ENCODE measurements around the gene SENP1. TPM values are rescaled to one million over a fixed set of nuclear protein-coding genes. Genes with fewer than 3 reads are reported as not detected.
"Not testable (repeated sequence)": the region's sequence is repeated elsewhere in the genome, so short reads cannot be mapped to it uniquely, and the experiment has no call there.

Gene SENP1
- total RNA-seq, 1 experiment from 2014 or later = 27.3 TPM

DNA sequence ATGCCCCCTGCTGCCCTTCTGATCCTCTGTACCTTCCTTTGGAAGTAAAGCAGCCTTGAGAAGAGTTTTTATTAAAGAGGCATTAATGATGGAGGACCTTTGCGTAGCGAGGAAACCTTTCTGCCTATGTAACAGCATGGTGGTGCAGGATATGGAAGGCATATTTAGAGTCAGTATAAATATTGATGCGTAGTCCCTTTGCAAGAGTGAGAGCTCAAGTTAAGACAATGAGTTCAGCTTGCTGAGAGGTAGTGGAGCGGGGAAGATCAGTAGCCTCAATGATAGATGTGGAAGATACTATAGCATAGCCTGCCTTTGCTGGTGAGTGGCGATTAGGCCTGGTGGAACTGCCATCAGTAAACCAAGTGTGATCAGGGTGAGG lies 5.4 kb upstream of the SENP1 start:
- DNase-seq (ENCODE audit: low spot score) = not testable (repeated sequence)

- no peak for DNase-seq (ENCODE audit: low spot score)
These were observed 4.9 kb upstream of the SENP1 start for GRCh38 chr12:48110691-48111311.

- no peak for DNase-seq (ENCODE audit: low spot score)
These were observed 3.5 kb upstream of the SENP1 start for GRCh38 chr12:48109424-48109823.

DNA sequence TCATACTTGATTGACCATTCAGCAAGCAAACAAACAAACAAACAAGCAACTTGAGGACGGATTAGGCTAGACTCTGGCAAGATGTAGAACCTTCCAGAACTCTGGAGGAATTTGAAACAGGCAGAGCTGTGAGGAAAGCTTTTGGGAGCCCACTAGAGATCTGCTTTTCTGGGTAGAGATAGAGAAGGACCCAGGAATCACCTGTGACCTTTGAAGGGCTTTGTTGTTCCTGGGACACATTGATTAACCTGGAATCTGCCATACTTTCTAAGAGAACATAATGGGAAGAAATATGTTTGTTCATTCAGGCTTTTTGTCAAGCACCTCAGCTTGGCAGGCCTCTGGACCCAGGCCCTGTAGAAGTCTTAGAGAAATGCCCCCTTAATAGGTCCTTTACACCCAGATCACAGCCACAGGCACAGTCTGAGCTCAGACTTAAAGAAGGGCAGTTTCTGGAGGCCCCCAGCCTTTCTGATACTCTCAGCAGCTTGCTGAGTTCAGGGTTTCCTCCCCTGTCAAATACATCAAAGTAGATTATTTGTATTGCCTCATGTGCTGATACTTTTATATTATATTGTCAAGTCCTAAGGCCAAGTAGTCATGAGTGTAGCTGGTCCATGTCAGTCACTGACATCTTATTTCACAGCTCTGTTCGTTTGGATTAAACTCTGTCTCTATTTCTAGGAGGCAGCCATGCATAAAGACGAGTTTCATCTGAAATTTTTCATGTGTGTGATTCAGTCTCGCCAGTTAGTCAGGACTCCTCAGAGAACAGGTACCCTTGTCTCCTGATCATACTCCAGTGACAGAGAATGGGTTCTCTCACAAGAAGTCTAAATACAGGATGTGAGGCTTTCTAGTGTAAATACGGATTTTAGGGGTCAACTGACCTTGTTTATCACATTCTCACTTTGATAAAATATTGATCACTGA lies 1.1 kb upstream of the SENP1 start:
- DNase-seq (ENCODE audit: low spot score) = no peak

- DNase-seq (ENCODE audit: low spot score) = peak; percentile 3
These were observed 485 bp downstream of the SENP1 start for GRCh38 chr12:48105321-48105866.

GRCh38 chr12:48104531-48104930 lies 1.3 kb downstream of the SENP1 start:
- DNase-seq (ENCODE audit: low spot score) = no peak

GRCh38 chr12:48092611-48093010 lies 13.3 kb downstream of the SENP1 start:
- DNase-seq (ENCODE audit: low spot score) = no peak

GRCh38 chr12:48086327-48086726 lies 19.6 kb downstream of the SENP1 start:
- no peak for DNase-seq (ENCODE audit: low spot score)

- no peak for DNase-seq (ENCODE audit: low spot score)
These were observed 20.9 kb downstream of the SENP1 start for GRCh38 chr12:48084841-48085460.

- DNase-seq (ENCODE audit: low spot score) = no peak
These were observed 21.8 kb downstream of the SENP1 start for GRCh38 chr12:48084066-48084465.

DNA sequence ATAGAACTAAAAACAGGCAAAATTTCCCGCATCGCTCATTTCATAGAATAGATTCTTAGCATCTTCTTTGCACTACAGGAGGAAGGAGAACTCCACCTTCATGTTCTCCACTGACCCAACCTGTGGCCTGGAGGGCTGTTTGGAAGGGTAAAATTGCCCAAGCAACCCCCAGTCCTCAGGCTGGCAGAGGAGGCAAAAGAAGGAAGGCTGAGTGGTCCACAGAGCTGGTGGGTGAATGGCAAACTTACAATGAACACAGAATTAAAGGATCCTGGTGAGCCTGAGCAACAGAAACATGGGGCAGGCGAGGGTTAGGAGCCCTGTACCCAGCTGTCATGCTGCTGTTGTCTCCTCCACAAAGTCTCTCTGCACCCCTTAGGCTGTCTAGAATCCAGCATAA lies 25.1 kb downstream of the SENP1 start:
- DNase-seq (ENCODE audit: low spot score) = no peak

- no peak for DNase-seq (ENCODE audit: low spot score)
These were observed 25.6 kb downstream of the SENP1 start for GRCh38 chr12:48080285-48080684.

GRCh38 chr12:48078901-48079300 lies 27.0 kb downstream of the SENP1 start:
- DNase-seq (ENCODE audit: low spot score) = no peak

DNA sequence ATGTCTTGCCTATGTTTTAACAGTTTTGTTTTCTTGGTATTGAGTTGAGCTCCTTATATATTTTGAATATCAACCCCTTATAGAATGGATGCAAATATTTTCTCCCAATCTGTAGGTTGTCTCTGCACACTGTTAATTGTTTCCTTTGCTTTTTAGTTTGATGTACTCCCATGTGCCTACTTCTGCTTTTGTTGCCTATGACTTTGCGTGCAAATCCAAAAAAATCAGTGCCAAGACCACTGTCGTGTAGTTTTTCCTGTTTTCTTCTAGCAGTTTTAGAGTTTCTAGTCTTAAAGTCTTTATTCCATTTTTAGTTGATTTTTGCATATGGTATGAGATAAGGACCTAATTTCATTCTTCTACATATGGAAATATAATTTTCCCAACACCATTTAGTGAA lies 28.8 kb downstream of the SENP1 start:
- DNase-seq (ENCODE audit: low spot score) = no peak

- no peak for DNase-seq (ENCODE audit: low spot score)
These were observed 30.0 kb downstream of the SENP1 start for GRCh38 chr12:48075832-48076231.

DNA sequence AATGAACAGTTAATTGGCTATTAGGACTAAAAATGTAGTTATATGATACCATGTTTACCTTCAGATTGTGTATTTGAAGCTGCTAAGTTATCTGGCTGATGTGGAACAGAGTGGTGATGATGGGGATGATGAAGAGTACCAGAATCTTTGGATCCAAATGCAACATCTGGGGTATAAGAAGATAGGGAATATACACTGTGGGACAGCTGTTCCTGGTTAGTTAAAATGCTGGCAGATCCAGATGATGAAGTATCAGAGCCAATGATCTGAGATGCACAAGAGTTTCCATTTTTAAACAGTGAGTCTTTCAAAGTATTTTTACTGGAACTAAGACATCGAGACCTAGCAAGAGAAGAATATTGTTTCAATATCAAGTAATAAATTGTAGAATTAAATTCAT lies 31.6 kb downstream of the SENP1 start:
- DNase-seq (ENCODE audit: low spot score) = no peak

DNA sequence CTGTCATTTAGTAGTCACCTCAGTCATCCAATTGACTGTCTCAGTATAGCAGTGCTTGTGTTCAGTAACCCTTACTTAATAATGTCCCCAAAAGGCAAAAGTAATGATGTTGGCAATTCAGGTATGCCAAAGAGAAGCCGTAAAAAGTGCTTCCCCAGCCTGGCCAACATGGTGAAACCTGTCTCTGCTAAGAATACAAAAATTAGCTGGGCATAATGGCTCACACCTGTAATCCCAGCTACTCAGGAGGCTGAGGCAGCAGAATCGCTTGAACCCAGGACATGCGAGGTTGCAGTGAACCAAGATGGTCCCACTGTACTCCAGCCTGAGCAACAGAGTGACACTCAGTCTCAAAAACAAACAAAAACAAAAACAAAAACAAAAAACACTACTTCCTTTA lies 33.6 kb downstream of the SENP1 start:
- no peak for DNase-seq (ENCODE audit: low spot score)

- no peak for DNase-seq (ENCODE audit: low spot score)
These were observed 34.1 kb downstream of the SENP1 start for GRCh38 chr12:48071808-48072207.

- no peak for DNase-seq (ENCODE audit: low spot score)
These were observed 35.1 kb downstream of the SENP1 start for GRCh38 chr12:48070731-48071130.

DNA sequence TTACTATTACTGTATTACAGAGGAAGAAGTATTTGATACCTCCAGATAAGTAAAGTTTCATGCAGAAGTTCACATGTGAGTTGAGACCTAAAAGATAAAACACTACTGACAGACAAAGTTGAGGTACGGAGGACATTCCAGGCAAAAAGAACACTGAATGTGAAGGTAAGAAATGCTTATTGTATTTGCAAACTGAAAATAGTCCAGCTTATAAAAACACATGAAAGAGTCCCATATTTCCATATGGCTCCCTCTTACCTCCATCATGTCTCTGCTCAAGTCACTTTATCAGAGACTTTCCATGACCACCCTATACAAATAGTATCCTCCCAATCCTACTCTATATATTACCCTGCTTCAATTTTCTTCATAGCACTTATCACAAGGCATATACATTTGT lies 35.8 kb downstream of the SENP1 start:
- DNase-seq (ENCODE audit: low spot score) = no peak

- DNase-seq (ENCODE audit: low spot score) = no peak
These were observed 36.6 kb downstream of the SENP1 start for GRCh38 chr12:48069241-48069640.

DNA sequence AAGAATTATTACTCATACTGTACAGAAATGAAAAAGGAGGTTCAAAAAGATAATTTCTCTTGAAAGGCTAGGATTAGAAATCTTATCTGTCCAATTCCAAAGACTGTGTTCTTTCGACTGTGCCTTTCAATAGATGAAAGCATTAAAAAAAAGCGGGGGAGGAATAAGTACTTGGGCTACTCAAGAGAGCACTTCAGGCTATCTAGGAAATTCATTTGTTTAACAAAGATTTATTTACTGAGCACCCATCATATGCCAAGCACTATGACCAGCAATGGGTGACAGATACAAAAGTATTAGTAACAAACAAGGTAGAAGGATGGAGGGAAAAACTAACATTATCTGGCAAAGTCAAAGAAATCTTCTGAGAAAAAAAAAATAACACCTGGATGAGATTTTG lies 37.4 kb downstream of the SENP1 start:
- DNase-seq (ENCODE audit: low spot score) = no peak
